Muscle layer of colon (tissue), 2 donors: ENCODE measurements around the gene KRTAP10-12.

Experiments
- H3K27ac ChIP-seq: one replicate; pipeline ENCODE4 v1.7.0; 2013; ENCODE audit warnings: low read depth, mild to moderate bottlenecking, low read length, moderate library complexity
- H3K27me3 ChIP-seq, 2 donors: one replicate each; pipeline ENCODE4 v1.7.0; 2013; ENCODE audit warnings: low read length in 2 of 2, mild to moderate bottlenecking in 2 of 2; ENCODE audit not compliant: insufficient read depth in 2 of 2, control insufficient read depth in 1 of 2
- H3K36me3 ChIP-seq: one replicate; pipeline ENCODE4 v1.7.0; 2013; ENCODE audit warnings: mild to moderate bottlenecking, low read length; ENCODE audit not compliant: insufficient read depth
- H3K4me1 ChIP-seq: one replicate; pipeline ENCODE4 v1.7.0; 2013; ENCODE audit warnings: mild to moderate bottlenecking, low read length; ENCODE audit not compliant: insufficient read depth
- H3K4me3 ChIP-seq, 2 donors: one replicate each; pipeline ENCODE4 v1.7.0; 2013; ENCODE audit warnings: low read length in 2 of 2, low read depth in 1 of 2, mild to moderate bottlenecking in 1 of 2, moderate library complexity in 1 of 2
- H3K9ac ChIP-seq: one replicate; pipeline ENCODE4 v1.7.0; 2013; ENCODE audit warnings: low read length
- H3K9me3 ChIP-seq: one replicate; pipeline ENCODE4 v1.7.0; 2013; ENCODE audit warnings: mild to moderate bottlenecking, low read length
- donor health status: abdominal sarcoma.
- donor health status: Adenocarcinoma of cecum.

Gene KRTAP10-12

GRCh38 chr21:44722731-44723130 lies 25.8 kb downstream of the KRTAP10-12 start:
- H3K27me3 ChIP-seq, result peaks cover 9 to 33% of the 10 kb centered on the region in 2 donors
- H3K4me1 ChIP-seq, result no peaks in the 10 kb centered on the region

GRCh38 chr21:44723177-44724131 lies 26.5 kb downstream of the KRTAP10-12 start:
- Histone ChIP-seq H3K27ac (no peak overlapping the region), H3K9ac (no peak overlapping the region), H3K4me1 (no peaks in the 10 kb centered on the region), H3K27me3 (peaks cover 9 to 33% of the 10 kb centered on the region in 2 donors), H3K4me3 (no peak overlapping the region), H3K36me3 (no peaks in the 10 kb centered on the region), H3K9me3 (no peaks in the 10 kb centered on the region)

More at GRCh38 chr21:44722731-44723130, 25.8 kb downstream of the KRTAP10-12 start:
- H3K9me3 ChIP-seq, result no peaks in the 10 kb centered on the region
- H3K36me3 ChIP-seq, result no peaks in the 10 kb centered on the region
- no peak overlapping the region for H3K9ac ChIP-seq
- H3K4me3 ChIP-seq, result no peak overlapping the region
- H3K27ac ChIP-seq, result no peak overlapping the region

GRCh38 chr21:44724196-44724595 lies 27.2 kb downstream of the KRTAP10-12 start:
- Histone ChIP-seq H3K4me3 (no peak overlapping the region), H3K4me1 (no peaks in the 10 kb centered on the region), H3K27me3 (peaks cover 9 to 33% of the 10 kb centered on the region in 2 donors), H3K27ac (no peak overlapping the region), H3K36me3 (no peaks in the 10 kb centered on the region), H3K9me3 (no peaks in the 10 kb centered on the region), H3K9ac (no peak overlapping the region)

DNA sequence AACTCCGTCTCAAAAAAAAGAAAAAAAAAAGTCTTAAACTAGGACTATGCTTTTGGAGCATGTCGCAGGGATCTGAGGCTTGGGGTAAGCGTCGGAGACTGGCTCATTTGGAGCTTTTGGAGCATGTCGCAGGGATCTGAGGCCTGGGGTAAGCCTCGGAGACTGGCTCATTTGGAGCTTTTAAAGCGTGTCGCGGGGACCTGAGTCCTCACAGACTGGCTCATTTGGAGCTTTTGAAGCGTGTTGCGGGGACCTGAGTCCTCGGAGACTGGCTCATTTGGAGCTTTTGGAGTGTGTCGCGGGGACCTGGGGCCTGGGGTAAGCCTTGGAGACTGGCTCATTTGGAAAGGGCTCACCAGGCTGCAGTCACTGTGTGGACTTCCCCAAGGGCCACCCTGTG lies 28.0 kb downstream of the KRTAP10-12 start:
- Histone ChIP-seq H3K4me3 (no peak overlapping the region), H3K27me3 (peaks cover 9 to 33% of the 10 kb centered on the region in 2 donors), H3K4me1 (no peaks in the 10 kb centered on the region), H3K36me3 (no peaks in the 10 kb centered on the region), H3K9me3 (no peaks in the 10 kb centered on the region), H3K9ac (no peak overlapping the region), H3K27ac (no peak overlapping the region)

DNA sequence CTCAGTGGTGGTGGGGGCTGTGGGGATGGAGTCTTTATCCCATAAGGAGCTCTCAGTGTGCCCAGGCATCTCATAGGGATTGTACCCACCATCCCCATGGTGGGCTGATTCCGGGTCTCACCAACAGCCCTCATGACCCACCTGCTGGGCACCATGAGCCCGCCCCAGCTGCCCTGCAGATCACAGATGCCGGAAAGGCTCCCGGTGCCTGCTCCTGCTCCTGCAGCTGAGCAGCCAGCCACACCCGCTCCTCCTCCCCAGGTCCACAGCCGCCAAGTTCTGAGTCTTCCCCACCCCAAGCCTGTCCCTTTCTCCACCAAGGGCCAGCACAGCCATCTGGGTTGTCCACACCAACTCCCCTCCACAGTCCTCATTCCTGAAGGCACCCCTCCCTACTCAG lies 29.9 kb downstream of the KRTAP10-12 start:
- H3K36me3 ChIP-seq, result no peaks in the 10 kb centered on the region
- no peaks in the 10 kb centered on the region for H3K4me1 ChIP-seq
- no peak overlapping the region for H3K4me3 ChIP-seq
- H3K9ac ChIP-seq, result no peak overlapping the region
- peaks cover 0 to 33% of the 10 kb centered on the region in 2 donors for H3K27me3 ChIP-seq
- no peak overlapping the region for H3K27ac ChIP-seq
- no peaks in the 10 kb centered on the region for H3K9me3 ChIP-seq

DNA sequence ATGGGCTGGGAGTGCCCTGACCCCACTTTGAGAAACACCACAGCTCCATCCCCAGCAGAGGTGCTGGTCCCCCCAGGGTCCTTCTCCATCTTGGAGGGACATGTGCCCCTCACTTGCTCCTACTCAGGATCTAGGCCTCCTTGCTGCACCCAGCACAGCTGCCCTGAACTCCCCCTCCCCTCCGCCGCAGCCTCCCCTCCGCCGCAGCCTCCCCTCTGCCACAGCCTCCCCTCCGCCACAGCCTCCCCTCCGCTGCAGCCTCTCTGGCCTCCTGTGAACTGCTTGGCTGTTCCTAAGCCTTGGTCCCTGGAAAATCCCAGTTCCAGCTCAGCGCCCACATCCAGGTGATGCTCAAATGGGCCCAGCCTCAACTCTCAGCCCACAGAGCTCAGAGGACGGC lies 30.3 kb downstream of the KRTAP10-12 start:
- Histone ChIP-seq H3K27me3 (peaks cover 0 to 33% of the 10 kb centered on the region in 2 donors), H3K4me3 (no peak overlapping the region), H3K9me3 (no peaks in the 10 kb centered on the region)

GRCh38 chr21:44727757-44728156 lies 30.8 kb downstream of the KRTAP10-12 start:
- H3K9ac ChIP-seq, result no peak overlapping the region
- H3K36me3 ChIP-seq, result no peaks in the 10 kb centered on the region
- H3K9me3 ChIP-seq, result no peaks in the 10 kb centered on the region
- H3K27me3 ChIP-seq, result peaks cover 0 to 30% of the 10 kb centered on the region in 2 donors
- H3K27ac ChIP-seq, result no peak overlapping the region
- H3K4me3 ChIP-seq, result no peak overlapping the region
- H3K4me1 ChIP-seq, result no peaks in the 10 kb centered on the region

More for the DNA sequence above, 30.3 kb downstream of the KRTAP10-12 start:
- no peak overlapping the region for H3K9ac ChIP-seq
- no peak overlapping the region for H3K27ac ChIP-seq
- H3K36me3 ChIP-seq, result no peaks in the 10 kb centered on the region
- no peaks in the 10 kb centered on the region for H3K4me1 ChIP-seq

GRCh38 chr21:44728716-44729115 lies 31.7 kb downstream of the KRTAP10-12 start:
- Histone ChIP-seq H3K4me3 (no peak overlapping the region), H3K4me1 (no peaks in the 10 kb centered on the region), H3K36me3 (no peaks in the 10 kb centered on the region), H3K27me3 (peaks cover 0 to 21% of the 10 kb centered on the region in 2 donors), H3K9me3 (no peaks in the 10 kb centered on the region), H3K9ac (no peak overlapping the region), H3K27ac (no peak overlapping the region)

DNA sequence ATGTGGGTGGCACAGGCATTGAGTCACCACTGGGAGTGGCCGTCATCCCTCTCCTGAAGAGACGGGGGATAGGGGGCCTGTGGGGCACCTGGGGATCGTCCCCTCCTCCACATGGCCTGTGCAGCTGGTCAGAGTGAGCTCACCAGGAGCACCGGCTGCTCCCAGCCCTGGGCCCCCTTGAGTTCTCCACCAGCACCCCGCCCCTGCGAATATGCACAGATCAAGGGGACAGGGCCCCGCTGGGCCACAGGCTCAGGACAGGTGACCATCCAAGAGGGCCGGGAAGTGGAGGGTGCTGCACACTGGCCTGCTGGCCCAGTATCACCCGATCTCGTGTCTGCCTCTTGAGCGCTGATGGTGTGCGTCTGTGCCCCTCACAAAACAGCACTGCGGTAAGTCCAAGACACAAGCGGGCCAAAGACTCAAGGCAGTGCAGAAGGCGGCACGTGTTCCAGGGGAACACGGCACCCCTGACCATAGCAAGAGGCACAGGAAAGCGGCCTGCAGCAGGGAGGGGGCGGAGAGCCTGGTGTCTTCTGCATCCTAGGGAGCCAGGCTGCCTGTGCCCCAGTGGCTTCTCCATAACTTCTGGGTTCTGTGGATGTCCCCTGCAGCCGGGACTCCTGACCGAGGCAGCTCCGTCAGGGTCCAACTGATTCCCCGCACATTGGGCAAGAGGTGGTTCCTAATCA lies 32.5 kb downstream of the KRTAP10-12 start:
- no peak overlapping the region for H3K27ac ChIP-seq
- H3K9me3 ChIP-seq, result no peaks in the 10 kb centered on the region
- H3K27me3 ChIP-seq, result peaks cover 0 to 15% of the 10 kb centered on the region in 2 donors
- no peaks in the 10 kb centered on the region for H3K36me3 ChIP-seq
- no peak overlapping the region for H3K9ac ChIP-seq
- no peak overlapping the region for H3K4me3 ChIP-seq
- H3K4me1 ChIP-seq, result no peaks in the 10 kb centered on the region

- H3K9ac ChIP-seq, result no peak overlapping the region
- H3K4me3 ChIP-seq, result no peak overlapping the region
- no peaks in the 10 kb centered on the region for H3K9me3 ChIP-seq
- H3K36me3 ChIP-seq, result no peaks in the 10 kb centered on the region
- peaks cover 0 to 15% of the 10 kb centered on the region in 2 donors for H3K27me3 ChIP-seq
- no peak overlapping the region for H3K27ac ChIP-seq
- H3K4me1 ChIP-seq, result no peaks in the 10 kb centered on the region
Measured at GRCh38 chr21:44730028-44730395, 33.0 kb downstream of the KRTAP10-12 start.

GRCh38 chr21:44730951-44731579 lies 34.1 kb downstream of the KRTAP10-12 start:
- H3K36me3 ChIP-seq, result no peaks in the 10 kb centered on the region
- no peak overlapping the region for H3K9ac ChIP-seq
- peaks cover 0 to 14% of the 10 kb centered on the region in 2 donors for H3K27me3 ChIP-seq
- H3K9me3 ChIP-seq, result no peaks in the 10 kb centered on the region
- no peaks in the 10 kb centered on the region for H3K4me1 ChIP-seq
- no peak overlapping the region for H3K27ac ChIP-seq
- no peak overlapping the region for H3K4me3 ChIP-seq
